Measurements from ENCODE around the gene AK9. TPM values are rescaled to one million over a fixed set of nuclear protein-coding genes. Genes with fewer than 3 reads are reported as not detected.

The AK9 gene
- total and polyA plus RNA-seq, 9 of the 15 experiments (the other 6 are each of a cell fraction or from before 2014, with no cell fraction given): 0.59 to 1.9 (median 1.2) TPM

GRCh38 chr6:109506841-109507240 is 184.2 kb downstream of the AK9 start (continued):
- TF ChIP-seq CTCFL (IDR thresholded peaks at IDR 0.05; ENCODE audit: borderline replicate concordance, insufficient read depth, low read depth, low read length, poor library complexity, severe bottlenecking) (no peak), NKRF (IDR thresholded peaks at IDR 0.05; ENCODE audit: borderline replicate concordance) (no peak), SMARCC2 (IDR thresholded peaks at IDR 0.05; ENCODE audit: low read depth) (no peak), SP2 (IDR thresholded peaks at IDR 0.05; ENCODE audit: extremely low read depth, low read depth, low read length, poor library complexity, severe bottlenecking) (no peak), ZSCAN29 (IDR thresholded peaks at IDR 0.05) (no peak), U2AF2 (optimal IDR thresholded peaks at IDR 0.05; ENCODE audit: low read depth, low read length) (no peak), LARP7 (IDR thresholded peaks at IDR 0.05) (no peak), ZBTB1 (CRISPR knock-in tag; IDR thresholded peaks at IDR 0.05; ENCODE audit: borderline replicate concordance, low read depth) (no peak), CBX1 (IDR thresholded peaks at IDR 0.05; ENCODE audit: low read depth) (no peak), BRD4 (IDR thresholded peaks at IDR 0.05) (no peak)

Data from K562 (cell line).